HFFc6 (cell line): Measurements from ENCODE around the gene KHDC3L. TPM values are rescaled to one million over a fixed set of nuclear protein-coding genes. Genes with fewer than 3 reads are reported as not detected.
"Not testable (repeated sequence)": the region's sequence is repeated elsewhere in the genome, so short reads cannot be mapped to it uniquely, and the experiment has no call there.

Experiments used
- DNase-seq: peaks from one replicate; pipeline ENCODE4 v3.0.0-alpha.2; 2018
- H3K27ac Mint-ChIP-seq: 2 replicates; pipeline ENCODE4 v1.8.0; 2020; ENCODE audit warnings: mild to moderate bottlenecking, mixed read lengths
- H3K27me3 Mint-ChIP-seq: 2 replicates; pipeline ENCODE4 v1.8.0; 2021; ENCODE audit warnings: mild to moderate bottlenecking, moderate library complexity, mixed read lengths; ENCODE audit not compliant: insufficient read depth
- H3K36me3 Mint-ChIP-seq: 2 replicates; pipeline ENCODE4 v1.8.0; 2021; ENCODE audit warnings: low read depth, mixed read lengths
- H3K4me1 Mint-ChIP-seq: 2 replicates; pipeline ENCODE4 v1.8.0; 2020; ENCODE audit warnings: low read depth, mixed read lengths
- H3K4me3 Mint-ChIP-seq: 2 replicates; pipeline ENCODE4 v1.8.0; 2020; ENCODE audit warnings: mild to moderate bottlenecking, moderate library complexity, mixed read lengths
- H3K9me3 Mint-ChIP-seq: 2 replicates; pipeline ENCODE4 v1.8.0; 2020; ENCODE audit warnings: mild to moderate bottlenecking, mixed read lengths
- total RNA-seq, 6 experiments: library from RNA; stranded (reverse); fragmentation: NEBNext Ultra II Directional; extraction: Animal tissue kit (Norgen Biotek cat#: 25700); gene quantifications; 2 replicates in 1 of 6; 3 replicates in 5 of 6; pipeline ENCODE4 v1.2.3, GENCODE V29; 2021
- TF ChIP-seq, protein P1 (sequence below): fragments of 200-600 bp; sonication (generic); IDR thresholded peaks from 2 replicates; pipeline ENCODE4 v1.5.0; 2021; ENCODE audit warnings: antibody characterized with exemption, mild to moderate bottlenecking

KHDC3L gene
- total RNA-seq, 6 experiments from 2014 or later: not detected

DNA sequence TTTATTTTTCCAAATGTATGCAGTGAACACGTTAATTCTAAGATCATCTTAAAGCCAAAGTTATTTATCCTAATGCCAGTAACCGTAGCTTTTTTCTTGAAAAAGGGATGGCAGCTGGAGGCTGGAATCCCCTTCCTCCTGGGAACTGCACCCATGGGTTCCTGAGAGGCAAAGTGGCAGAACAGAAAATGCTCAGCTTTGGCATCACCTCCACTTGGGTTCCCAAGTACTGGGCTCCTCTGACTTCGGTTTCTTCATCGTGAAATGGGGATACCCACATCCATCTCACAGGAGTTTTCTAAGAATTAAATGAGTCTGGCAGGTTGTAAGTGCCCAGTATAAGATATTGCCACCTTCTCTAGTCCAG lies 26.0 kb downstream of the KHDC3L start:
- TF ChIP-seq, protein P1, sequence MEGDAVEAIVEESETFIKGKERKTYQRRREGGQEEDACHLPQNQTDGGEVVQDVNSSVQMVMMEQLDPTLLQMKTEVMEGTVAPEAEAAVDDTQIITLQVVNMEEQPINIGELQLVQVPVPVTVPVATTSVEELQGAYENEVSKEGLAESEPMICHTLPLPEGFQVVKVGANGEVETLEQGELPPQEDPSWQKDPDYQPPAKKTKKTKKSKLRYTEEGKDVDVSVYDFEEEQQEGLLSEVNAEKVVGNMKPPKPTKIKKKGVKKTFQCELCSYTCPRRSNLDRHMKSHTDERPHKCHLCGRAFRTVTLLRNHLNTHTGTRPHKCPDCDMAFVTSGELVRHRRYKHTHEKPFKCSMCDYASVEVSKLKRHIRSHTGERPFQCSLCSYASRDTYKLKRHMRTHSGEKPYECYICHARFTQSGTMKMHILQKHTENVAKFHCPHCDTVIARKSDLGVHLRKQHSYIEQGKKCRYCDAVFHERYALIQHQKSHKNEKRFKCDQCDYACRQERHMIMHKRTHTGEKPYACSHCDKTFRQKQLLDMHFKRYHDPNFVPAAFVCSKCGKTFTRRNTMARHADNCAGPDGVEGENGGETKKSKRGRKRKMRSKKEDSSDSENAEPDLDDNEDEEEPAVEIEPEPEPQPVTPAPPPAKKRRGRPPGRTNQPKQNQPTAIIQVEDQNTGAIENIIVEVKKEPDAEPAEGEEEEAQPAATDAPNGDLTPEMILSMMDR: no peak
- Mint-ChIP-seq H3K4me1 (peaks cover 19% of the 10 kb centered on the region), H3K4me3 (peak overlapping the region; percentile 89), H3K9me3 (no peaks in the 10 kb centered on the region), H3K27ac (peak overlapping the region; percentile 89), H3K36me3 (no peaks in the 10 kb centered on the region), H3K27me3 (no peaks in the 10 kb centered on the region; the same call in 1 of the 2 replicates)
- no peak for DNase-seq

DNA sequence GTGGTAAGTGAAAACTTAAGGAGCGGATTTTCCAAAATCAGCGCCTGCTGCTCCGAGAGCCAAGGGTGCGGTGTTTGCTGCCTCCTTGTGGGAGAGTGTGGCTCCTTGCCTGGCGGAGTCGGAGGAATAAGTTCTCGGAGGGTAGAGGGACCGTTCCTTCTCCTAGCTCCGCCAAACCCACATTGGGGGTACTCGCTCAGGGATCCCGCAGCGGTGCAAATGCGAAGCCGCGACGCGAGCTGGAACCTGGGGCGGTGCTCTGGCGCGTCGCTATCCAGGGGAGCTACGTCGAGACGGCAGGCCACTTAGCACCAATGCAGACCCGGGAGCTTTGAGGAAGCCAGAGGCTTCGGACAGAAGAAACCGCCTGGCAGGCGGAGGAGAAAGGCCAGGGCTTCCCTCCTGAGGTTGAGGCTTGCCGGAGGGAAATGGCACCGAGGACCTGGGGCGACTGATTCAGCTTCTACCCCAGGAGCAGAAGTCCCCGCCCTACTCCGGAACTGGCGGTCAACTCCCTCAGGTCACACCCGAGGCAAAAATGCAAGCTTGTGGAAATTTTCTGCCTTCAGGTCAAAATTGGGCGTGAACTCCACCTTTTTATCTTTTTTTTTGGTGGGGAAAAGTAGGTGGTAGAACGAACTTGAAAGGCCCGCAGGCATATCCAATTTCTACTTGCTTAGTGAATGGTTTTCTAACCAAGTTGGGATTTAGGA lies 26.5 kb downstream of the KHDC3L start:
- H3K36me3 Mint-ChIP-seq: no peaks in the 10 kb centered on the region
- H3K9me3 Mint-ChIP-seq: no peaks in the 10 kb centered on the region
- H3K27ac Mint-ChIP-seq: peak overlapping the region; percentile 89
- H3K4me1 Mint-ChIP-seq: peaks cover 23% of the 10 kb centered on the region
- DNase-seq: peak; percentile 55
- TF ChIP-seq, protein P1: peak; percentile 83
- peak overlapping the region; percentile 89 for H3K4me3 Mint-ChIP-seq
- no peaks in the 10 kb centered on the region; the same call in 1 of the 2 replicates for H3K27me3 Mint-ChIP-seq

DNA sequence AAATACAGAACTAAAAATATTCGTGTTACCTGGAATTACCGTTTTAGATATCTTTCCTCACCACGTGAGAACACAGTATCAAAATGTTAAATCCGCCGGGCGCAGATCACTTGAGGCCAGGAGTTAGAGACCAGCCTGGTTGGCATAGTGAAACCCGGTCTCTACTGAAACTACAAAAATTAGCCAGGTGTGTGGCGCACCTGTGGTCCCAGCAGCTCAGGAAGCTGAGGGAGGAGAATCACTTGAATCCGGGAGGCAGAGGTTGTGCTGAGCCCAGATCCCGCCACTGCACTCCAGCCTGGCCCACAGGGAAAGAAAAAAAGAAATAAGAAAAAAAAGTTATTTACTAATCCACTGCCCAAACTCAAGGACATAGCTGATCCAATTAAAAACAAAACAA lies 27.4 kb downstream of the KHDC3L start:
- no peaks in the 10 kb centered on the region for H3K9me3 Mint-ChIP-seq
- no peak for DNase-seq
- no peak overlapping the region for H3K27ac Mint-ChIP-seq

DNA sequence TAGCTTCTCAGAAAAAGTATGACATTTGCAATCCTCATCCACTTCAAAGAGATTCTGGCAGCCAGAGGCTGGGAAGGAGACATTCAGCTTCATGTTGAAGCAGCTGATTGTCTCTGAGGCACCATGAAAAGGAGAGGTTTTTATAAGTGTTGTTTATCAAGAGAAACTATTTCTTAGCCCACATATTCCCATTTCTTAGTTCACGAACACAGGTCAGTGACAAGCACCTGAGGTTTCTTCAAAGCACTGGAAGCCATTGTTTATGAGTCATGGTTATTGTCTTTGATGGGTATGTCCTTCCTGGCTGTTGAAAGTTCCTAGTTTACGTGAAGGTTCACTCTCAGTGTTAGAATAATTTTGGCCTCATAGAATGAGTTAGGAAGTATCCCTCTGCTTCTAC lies 29.2 kb downstream of the KHDC3L start:
- no peak overlapping the region for H3K27ac Mint-ChIP-seq
- H3K4me3 Mint-ChIP-seq: no peak overlapping the region
- TF ChIP-seq, protein P1: no peak
- H3K27me3 Mint-ChIP-seq: no peaks in the 10 kb centered on the region; the same call in 1 of the 2 replicates
- no peak for DNase-seq
- H3K36me3 Mint-ChIP-seq: no peaks in the 10 kb centered on the region
- peaks cover 23% of the 10 kb centered on the region for H3K4me1 Mint-ChIP-seq
- H3K9me3 Mint-ChIP-seq: no peaks in the 10 kb centered on the region

More for the DNA sequence above, 27.4 kb downstream of the KHDC3L start:
- no peak overlapping the region for H3K4me3 Mint-ChIP-seq
- TF ChIP-seq, protein P1: no peak
- peaks cover 23% of the 10 kb centered on the region for H3K4me1 Mint-ChIP-seq
- no peaks in the 10 kb centered on the region; the same call in 1 of the 2 replicates for H3K27me3 Mint-ChIP-seq
- H3K36me3 Mint-ChIP-seq: no peaks in the 10 kb centered on the region

DNA sequence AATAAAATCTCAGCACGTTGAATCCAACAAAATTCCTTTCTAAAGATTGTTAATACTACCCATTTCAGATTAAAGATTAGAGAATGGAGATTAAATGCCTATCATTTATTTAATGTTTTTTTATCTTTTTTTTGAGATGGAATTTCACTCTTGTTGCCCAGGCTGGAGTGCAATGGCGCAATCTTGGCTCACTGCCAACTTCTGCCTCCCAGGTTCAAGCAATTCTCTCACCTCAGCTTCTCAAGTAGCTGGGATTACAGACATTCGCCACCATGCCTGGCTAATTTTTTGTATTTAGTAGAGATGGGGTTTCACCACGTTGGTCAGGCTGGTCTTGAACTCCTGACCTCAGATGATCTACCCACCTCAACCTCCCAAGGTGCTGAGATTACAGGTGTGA lies 29.7 kb downstream of the KHDC3L start:
- H3K36me3 Mint-ChIP-seq, H3K9me3 Mint-ChIP-seq, DNase-seq, H3K4me3 Mint-ChIP-seq, H3K27ac Mint-ChIP-seq, H3K27me3 Mint-ChIP-seq: not testable (repeated sequence)
- H3K4me1 Mint-ChIP-seq: peaks cover 23% of the 10 kb centered on the region

DNA sequence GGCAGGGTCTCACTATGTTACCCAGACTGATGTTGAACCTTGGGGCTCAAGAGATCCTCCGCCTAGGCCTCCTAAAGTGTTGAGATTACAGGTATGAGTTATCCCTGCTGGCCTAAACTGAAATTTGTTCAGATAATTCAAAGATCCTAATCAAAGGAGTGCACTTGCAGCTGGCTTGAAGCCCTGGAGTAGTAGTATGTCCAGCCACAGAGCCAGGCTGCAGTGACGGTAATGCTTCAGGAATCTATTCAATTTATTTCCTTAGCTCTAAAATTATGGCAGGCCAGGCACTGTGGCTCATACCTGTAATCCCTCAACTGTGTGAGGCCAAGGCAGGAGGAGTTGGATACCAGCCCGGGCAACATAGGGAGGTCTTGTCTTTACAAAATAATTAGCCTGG lies 30.8 kb downstream of the KHDC3L start:
- peak; percentile 38 for DNase-seq

More for the DNA sequence above, 30.8 kb downstream of the KHDC3L start:
- Mint-ChIP-seq H3K4me1 (peaks cover 19% of the 10 kb centered on the region), H3K27me3 (no peaks in the 10 kb centered on the region; the same call in 1 of the 2 replicates), H3K36me3 (no peaks in the 10 kb centered on the region), H3K9me3 (no peaks in the 10 kb centered on the region), H3K4me3 (no peak overlapping the region), H3K27ac (no peak overlapping the region)
- TF ChIP-seq, protein P1: no peak
